Stimulated activated naive CD8-positive, alpha-beta T cell treated with anti-CD3 and anti-CD28 coated beads, Interleukin-15, amount 100 ng/mL, for 72 hours (primary cell): ENCODE data around the gene DET1.

Source experiments
- ATAC-seq: fragments of 150-1000 bp; cut with Tn5 transposase; 2 replicates; pipeline ENCODE4 v1.10.0; 2021; ENCODE audit warnings: mild to moderate bottlenecking, moderate library complexity
- DNase-seq, 2 donors: peaks; one replicate each; pipeline ENCODE4 v3.0.0; 2021 to 2022
- H3K27ac Mint-ChIP-seq, 2 donors: one replicate each; pipeline ENCODE4 v1.8.0; 2022; ENCODE audit warnings: mild to moderate bottlenecking in 2 of 2, mixed read lengths in 2 of 2, moderate library complexity in 2 of 2
- H3K27me3 Mint-ChIP-seq: one replicate; pipeline ENCODE4 v1.8.0; 2022; ENCODE audit warnings: mixed read lengths
- H3K4me1 Mint-ChIP-seq: one replicate; pipeline ENCODE4 v1.8.0; 2022; ENCODE audit warnings: mild to moderate bottlenecking, mixed read lengths
- H3K4me3 Mint-ChIP-seq, 2 donors: one replicate each; pipeline ENCODE4 v1.8.0; 2022; ENCODE audit warnings: mild to moderate bottlenecking in 2 of 2, mixed read lengths in 2 of 2, moderate library complexity in 1 of 2
- H3K9me3 Mint-ChIP-seq, 2 donors: one replicate each; pipeline ENCODE4 v1.8.0; 2022; ENCODE audit warnings: mixed read lengths in 2 of 2

Gene DET1

DNA sequence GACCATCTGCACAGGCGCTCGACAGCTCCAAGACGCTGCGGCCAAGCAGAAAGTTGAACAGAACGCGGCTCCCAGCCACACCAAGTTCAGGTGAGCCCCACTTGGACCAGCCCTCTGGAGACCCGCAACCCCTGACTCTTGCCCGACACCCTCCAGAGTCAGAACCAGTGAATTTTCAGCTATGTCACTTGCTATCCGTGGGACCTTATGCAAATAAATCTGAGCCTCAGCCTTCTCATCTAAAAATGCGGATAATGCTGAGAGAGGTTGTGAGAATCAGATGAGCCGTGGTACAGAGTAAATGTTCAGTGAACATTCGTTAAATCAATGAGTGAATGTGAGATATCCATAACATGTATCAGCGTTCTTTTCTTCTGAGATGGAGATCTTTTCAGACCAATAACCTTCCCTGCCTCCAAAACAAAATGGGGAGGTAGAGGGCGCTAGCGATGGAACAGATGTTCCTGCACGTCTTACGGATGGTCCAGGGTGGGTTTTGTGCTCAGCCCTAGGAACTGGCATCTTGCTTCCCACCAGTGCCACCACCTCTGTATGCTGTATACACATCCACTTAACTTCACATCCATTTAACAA lies 78.4 kb downstream of the DET1 start:
- ATAC-seq (no peak), DNase-seq (no peak)
- H3K27me3 Mint-ChIP-seq = no peaks in the 10 kb centered on the region
- peak overlapping the region; percentile 85 to 88 for H3K4me3 Mint-ChIP-seq
- peaks cover 27% of the 10 kb centered on the region for H3K4me1 Mint-ChIP-seq
- peak overlapping the region; percentile 100 for H3K27ac Mint-ChIP-seq
- H3K9me3 Mint-ChIP-seq = no peaks in the 10 kb centered on the region

DNA sequence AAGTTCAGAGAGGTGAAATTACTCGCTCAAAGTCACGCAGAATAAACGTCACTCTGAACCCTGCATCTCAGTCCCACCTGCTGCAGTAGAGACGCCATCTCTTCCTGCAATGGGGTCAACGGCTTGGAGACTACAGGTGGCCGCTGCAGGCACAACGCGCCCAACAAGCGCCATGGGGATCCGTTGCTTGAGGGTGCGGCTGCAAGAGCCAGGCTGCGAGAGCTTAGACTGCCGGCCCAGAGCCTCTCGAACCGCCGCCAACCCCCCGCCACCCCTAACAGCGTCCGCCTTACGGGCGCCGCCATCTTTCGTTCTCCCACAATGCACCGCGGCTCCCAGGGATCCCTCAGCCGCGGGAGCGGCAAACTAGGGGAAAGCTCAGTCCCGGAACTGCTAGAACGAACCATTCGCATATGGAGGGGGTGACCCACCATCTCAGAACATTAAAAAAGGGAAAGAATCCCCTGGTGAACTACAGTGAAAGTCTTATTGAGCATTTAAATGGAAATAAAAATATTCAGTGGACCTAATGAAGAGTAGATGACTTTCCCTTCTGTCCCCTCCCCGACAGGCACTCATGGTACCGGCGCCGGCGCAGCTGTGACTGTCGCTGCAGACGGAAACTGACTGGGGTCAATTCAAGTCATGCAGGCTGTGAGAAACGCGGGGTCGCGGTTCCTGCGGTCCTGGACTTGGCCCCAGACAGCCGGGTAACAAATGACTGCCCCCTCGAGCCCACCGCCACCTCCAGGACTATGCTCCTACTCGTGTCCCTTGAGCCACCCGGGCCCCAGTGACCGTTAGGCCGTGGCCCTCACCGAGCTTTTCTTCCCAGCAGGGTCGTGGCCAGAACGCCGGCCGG lies 79.2 kb downstream of the DET1 start, which contains the start of the genes MRPL46 and MRPS11:
MRPL46 (minus strand) TSS at position 316 of the 862 bp plus-strand sequence; CDS start at position 305, 11 bp downstream.
MRPS11 (plus strand) TSS at position 636 of the 862 bp plus-strand sequence; CDS start at position 646, 10 bp downstream.
- peak within 1 kb of the TSS; percentile 100 for H3K27ac Mint-ChIP-seq
- no peaks in the 10 kb centered on the region for H3K27me3 Mint-ChIP-seq
- ATAC-seq = peak; percentile 89

DNA sequence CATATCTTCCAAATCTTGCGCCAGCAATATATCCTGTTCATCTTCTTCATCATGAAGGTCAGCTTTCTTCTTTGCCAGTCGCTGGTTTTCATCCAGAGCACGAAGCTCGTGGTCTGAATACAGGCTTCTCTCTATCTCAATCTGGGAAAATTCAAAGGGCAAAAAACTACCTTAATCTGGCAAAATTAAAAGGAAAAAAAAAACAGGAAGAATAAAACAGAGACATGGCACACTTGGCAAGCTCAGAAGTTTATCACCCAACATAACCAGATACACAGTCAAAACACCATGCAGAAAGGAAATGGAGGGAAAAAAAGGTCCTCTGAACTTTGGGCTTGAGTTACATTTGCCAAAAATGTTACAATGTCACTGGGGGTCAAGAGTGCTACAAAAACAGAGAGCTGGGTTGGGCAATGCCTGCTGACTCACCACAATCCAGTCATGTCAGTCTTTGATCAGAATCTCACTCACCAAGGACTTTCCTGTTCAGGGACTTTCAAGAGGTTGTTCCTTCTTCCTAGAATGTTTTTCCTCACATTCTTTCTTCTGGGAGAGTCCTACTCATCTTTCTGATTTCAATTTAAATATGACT lies 80.8 kb downstream of the DET1 start:
- H3K27ac Mint-ChIP-seq = peak overlapping the region in 1 of 2 donors; percentile 100
- H3K9me3 Mint-ChIP-seq = no peaks in the 10 kb centered on the region
- H3K4me1 Mint-ChIP-seq = peaks cover 17% of the 10 kb centered on the region
- no peak for DNase-seq
- ATAC-seq = no peak
- peak overlapping the region; percentile 85 to 88 for H3K4me3 Mint-ChIP-seq
- H3K27me3 Mint-ChIP-seq = no peaks in the 10 kb centered on the region

More for the DNA sequence above, 79.2 kb downstream of the DET1 start, which contains the start of the genes MRPL46 and MRPS11:
- peak within 1 kb of the TSS; percentile 85 to 88 for H3K4me3 Mint-ChIP-seq
- DNase-seq = peak; percentile 88 to 91
- H3K9me3 Mint-ChIP-seq = no peaks in the 10 kb centered on the region
- peaks cover 25% of the 10 kb centered on the region for H3K4me1 Mint-ChIP-seq

DNA sequence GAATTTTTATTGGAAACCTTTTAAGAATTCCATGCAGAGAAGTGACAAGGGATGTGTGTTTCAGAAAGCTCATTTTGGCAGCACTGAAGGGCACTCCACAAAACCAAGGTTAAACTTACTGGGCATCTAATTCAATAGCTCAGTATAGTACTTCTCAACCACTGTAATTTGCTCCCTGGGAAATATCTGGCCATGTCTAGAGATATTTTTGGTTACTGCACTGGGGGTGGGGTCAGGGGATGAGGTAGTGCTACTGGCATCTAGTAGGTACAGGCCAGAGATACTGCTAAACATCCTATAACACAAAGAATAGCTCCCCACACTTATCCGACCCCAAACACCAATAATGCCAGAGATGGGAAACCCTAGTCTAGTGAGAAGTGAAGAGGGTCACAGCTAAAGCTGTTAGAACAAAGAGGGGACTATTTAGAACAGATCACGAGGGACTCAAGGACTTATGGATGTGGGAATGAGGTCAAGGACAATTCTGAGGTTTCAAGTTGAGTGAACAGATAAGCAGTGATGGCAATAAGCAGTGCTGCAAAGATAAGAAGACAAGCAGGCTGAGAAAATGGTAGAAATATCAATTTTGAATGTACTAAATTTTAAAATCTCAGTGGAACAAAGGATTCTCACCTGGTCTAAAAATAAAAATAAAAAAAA lies 82.5 kb downstream of the DET1 start:
- DNase-seq (no peak), ATAC-seq (no peak)
- Mint-ChIP-seq H3K4me1 (peaks cover 17% of the 10 kb centered on the region), H3K9me3 (no peaks in the 10 kb centered on the region), H3K4me3 (no peak overlapping the region), H3K27ac (no peak overlapping the region), H3K27me3 (no peaks in the 10 kb centered on the region)
